DMS53 (cell line): Measurements from ENCODE around the gene ELSPBP1.
"Not testable (repeated sequence)": the region's sequence is repeated elsewhere in the genome, so short reads cannot be mapped to it uniquely, and the experiment has no call there.

Experiments used
- DNase-seq: peaks from one replicate; lab custom pipeline; 2025; lab: John Stamatoyannopoulos, UW

The ELSPBP1 gene

GRCh38 chr19:47994209-47994802, at the start of gene ELSPBP1:
Gene ELSPBP1 (plus strand): TSS chr19:47994632. CDS start chr19:48008668, 14,036 bp downstream.
- DNase-seq, result no peak

DNA sequence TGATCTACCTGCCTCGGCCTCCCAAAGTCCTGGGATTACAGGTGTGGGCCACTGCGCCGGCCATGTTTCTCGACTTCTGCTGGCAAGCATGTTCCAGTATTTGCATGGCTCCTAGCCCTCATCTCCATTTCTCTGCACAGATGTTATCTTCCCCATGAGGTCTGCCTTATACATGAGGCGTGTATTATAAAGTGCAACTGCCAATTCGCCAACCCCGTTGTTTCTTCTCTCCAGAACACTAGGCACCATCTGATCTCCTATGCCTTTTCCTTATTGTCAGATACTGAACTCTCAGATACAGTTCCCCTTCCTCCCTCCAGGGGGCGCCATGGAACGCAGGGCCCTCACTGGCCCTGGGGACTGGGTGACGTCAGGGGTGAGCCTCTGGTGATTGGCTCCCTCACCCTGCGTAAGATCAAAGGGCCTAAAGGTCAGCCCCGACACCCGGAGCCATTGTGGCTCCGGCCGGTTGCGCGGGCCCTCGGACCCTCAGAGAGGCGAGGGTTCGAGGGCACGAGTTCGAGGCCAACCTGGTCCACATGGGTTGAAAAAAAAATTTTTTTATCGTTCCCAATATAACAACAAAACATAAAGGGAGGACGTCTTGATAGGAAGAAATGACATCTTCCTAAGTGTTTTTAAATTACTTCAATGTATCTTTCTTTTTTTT, 44.4 kb upstream of the ELSPBP1 start:
- DNase-seq, result not testable (repeated sequence)

DNA sequence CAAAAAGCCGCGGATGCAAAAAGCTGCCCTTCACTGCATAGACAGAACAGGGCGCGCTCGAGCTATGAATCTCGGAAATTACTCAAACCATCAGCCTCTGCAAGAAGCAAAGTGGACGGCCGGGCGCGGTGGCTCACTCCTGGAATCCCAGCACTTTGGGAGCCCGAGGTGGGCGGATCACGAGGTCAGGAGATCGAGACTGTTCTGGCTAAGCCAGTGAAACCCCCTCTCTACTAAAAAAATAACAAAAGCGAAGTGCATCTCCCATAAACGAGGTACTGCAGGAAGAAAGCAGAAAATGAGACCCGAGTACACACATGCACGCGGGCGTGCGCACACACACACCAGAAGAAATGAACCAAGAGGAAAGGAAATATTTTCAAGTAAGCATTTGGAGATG, 42.3 kb upstream of the ELSPBP1 start:
- DNase-seq, result not testable (repeated sequence)

GRCh38 chr19:47955936-47956335, 38.5 kb upstream of the ELSPBP1 start:
- DNase-seq, result not testable (repeated sequence)

DNA sequence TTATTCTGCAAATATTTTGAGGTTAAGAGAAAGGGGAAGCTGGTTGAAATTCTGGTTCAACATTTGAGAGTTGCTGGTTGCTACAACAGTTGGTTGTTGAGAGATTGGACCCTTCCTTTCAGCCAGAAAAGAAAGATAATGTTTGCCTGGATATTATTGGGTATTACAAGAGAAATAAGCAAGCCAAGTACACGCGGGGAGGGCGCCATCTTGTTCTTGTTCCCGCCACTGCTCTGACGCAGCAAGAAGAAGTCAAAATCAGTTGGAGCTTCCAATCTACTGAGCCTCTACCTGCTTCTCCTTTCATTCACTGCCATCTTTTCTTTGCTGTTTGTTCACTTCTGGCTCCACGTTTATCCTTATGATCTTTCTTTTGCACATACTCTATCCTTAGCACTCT, 20.9 kb upstream of the ELSPBP1 start:
- no peak for DNase-seq

DNA sequence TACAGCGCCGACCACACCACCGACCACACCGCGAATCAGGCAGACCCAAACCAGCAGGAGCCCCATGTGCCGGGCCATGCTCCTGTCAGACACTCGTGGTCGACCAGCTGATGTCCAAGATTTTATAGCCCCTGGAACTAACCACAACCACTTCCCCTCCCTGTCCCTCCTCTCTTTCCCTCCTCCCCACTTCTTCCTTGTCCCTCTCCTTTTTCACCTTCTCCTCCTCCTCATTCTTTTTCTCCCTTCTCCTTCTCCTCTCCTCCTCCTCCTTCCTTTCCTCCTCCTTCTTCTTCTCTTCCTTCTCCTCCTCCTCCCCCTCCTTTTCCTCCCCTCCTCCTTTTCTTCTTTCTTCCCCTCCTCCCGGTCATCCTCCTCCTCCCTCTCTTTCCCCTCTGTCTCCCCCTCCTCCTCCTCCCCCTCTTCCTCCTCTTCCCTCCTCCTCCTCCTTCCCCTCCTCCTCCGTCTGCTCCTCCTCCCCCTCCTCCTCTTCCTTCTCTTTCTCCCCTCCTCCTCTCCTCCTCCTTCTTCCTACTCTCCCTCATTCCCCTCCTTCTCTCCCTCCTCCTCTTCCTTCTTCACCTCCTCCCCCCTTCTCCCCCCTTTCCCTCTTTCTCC, 3.1 kb upstream of the ELSPBP1 start:
- no peak for DNase-seq

- DNase-seq, result no peak
Measured at GRCh38 chr19:47992070-47992469, 2.4 kb upstream of the ELSPBP1 start, which contains the start of gene BSPH1. Gene BSPH1 (minus strand): TSS chr19:47992170. CDS start chr19:47992081, 89 bp downstream.

- DNase-seq, result no peak
Measured at GRCh38 chr19:47996230-47996727, 1.8 kb downstream of the ELSPBP1 start.

DNA sequence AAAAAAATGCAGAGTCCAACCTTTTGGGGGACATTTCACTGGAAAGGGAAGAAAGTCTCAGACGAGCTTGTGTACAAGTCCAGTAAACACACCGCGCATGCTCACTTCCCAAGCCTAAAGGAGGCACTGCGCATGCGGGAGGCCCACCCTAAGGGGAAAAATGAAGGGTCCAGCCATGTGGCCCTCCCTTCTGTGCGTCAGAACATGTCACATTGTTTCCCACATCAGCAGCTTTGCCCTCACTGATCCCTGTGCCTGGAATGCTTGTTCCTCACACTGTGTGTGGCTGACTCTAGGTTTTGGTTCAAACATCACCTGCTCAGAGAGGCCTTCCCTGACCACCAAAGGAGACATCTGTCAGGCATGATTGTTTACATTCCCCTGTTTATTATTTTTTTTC, 4.4 kb downstream of the ELSPBP1 start:
- DNase-seq, result no peak

DNA sequence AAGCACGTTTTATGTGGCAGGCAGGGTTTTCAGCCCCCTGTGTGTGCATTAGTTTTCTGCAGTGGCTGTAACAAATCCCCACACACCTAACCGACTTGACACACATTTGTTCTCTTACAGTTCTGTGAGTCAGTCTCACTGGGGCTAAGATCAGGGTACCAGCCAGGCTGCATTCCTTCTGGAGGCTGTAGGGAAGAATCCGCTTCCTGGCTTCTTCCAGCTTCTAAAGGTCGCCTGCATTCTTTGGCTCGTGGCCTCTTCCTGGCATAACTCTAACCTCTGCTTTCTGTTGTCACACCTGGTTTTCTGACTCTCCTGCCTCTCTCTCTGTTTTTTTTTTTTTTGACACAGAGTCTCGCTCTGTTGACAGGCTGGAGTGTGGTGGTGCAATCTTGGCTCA, 6.4 kb downstream of the ELSPBP1 start:
- no peak for DNase-seq

- no peak for DNase-seq
Measured at GRCh38 chr19:48004236-48004635, 9.8 kb downstream of the ELSPBP1 start.

GRCh38 chr19:48006762-48007161, 12.3 kb downstream of the ELSPBP1 start:
- DNase-seq, result peak; percentile 38

GRCh38 chr19:48010932-48011758, 16.7 kb downstream of the ELSPBP1 start:
- no peak for DNase-seq

DNA sequence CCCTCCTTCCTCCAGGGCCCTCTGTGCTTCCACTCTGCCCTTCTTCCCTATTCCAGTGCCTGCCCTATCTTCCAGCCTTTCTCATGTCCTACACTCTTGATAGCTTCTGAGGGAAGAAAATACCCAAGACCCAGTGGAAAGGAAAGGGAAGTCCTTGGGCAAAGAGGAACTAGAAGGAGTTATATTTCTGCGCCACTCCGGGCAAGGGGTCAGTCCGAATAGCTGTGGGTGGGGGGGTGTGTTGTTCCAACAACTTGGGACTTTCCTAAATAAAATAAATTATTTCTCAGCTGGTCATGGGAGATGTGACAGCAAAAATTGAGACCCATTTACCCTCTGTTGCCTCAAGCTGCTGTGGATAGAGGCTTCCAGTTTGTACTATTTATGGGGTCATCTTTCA, 26.3 kb downstream of the ELSPBP1 start:
- no peak for DNase-seq

DNA sequence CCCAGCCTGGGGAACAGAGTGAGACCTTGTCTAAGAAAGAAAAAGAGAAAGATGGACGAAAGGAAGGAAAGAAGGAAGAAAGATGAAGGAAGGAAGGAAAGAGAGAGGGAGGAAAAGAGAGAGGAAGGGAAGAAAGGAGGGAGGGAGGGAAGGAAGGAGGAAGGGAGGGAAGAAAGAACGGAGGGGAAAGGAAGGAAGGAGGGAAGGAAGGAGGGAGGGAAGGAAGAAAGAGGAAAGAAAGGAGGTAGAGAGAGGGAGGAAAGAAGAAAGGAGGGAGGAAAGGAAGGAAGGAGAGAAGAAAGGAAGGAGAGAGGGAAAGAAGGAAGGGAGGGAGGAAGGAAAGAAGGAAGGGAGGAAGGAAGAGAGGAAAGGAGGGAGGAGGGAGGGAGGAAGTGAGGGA, 28.6 kb downstream of the ELSPBP1 start:
- DNase-seq, result no peak

DNA sequence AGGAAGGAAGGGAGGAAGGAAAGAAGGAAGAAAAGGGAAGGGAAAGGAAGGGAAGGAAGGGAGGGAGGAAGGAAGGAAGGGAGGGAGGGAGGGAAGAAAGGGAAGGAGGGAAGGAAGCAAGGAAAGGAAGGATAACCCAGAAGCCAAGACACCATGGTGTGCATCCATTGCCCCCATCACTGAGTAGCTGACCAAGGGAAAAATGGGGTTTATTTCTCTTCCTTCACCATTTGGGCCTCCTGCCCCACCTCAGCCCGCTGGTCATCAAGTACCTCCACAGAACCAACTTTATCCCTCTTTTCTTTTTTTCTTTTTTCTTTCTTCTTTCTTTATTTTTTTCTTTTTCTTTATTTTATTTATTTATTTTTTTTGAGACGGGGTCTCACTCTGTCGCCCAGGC, 29.1 kb downstream of the ELSPBP1 start:
- no peak for DNase-seq

DNA sequence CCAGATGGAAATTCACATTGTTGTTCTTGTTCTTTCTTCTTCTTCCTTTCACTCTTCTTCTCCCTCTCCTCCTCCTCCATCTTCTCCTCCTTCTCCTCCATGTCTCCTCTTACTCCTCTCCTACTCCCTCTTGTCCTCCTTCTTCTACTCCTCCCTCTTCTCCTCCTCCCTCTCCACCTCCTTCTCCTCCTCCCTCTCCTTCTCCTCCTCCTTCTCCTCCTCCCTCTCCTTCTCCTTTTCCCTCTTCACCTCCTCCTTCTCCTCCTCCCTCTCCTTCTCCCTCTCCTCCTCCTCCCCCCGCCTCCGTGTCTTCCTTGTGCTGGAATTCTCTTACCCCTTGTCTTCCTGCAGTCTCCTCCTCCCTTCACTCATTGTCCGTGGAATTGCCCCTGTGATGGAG, 31.0 kb downstream of the ELSPBP1 start:
- DNase-seq, result no peak

- no peak for DNase-seq
Measured at GRCh38 chr19:48029431-48029830, 35.0 kb downstream of the ELSPBP1 start.

GRCh38 chr19:48030073-48030472, 35.6 kb downstream of the ELSPBP1 start:
- DNase-seq, result no peak

- no peak for DNase-seq
Measured at GRCh38 chr19:48033604-48034003, 39.2 kb downstream of the ELSPBP1 start.

DNA sequence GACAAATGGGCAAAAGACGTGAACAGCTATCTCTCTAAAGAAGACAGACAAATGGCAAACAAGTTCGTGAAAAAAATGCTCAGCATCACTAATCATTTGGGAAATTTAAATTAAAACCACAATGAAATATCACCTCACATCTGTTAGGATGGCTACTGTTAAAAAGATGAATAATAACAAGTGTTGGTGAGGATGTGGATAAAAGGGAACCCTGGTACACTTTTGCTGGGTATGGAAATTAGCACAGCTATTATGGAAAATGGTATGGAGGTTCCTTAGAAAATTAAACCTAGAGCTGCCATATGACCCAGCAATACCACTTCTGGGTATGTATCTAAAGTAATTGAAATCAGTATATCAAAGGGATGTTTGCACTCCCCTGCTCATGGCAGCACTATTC, 42.3 kb downstream of the ELSPBP1 start:
- DNase-seq, result no peak

DNA sequence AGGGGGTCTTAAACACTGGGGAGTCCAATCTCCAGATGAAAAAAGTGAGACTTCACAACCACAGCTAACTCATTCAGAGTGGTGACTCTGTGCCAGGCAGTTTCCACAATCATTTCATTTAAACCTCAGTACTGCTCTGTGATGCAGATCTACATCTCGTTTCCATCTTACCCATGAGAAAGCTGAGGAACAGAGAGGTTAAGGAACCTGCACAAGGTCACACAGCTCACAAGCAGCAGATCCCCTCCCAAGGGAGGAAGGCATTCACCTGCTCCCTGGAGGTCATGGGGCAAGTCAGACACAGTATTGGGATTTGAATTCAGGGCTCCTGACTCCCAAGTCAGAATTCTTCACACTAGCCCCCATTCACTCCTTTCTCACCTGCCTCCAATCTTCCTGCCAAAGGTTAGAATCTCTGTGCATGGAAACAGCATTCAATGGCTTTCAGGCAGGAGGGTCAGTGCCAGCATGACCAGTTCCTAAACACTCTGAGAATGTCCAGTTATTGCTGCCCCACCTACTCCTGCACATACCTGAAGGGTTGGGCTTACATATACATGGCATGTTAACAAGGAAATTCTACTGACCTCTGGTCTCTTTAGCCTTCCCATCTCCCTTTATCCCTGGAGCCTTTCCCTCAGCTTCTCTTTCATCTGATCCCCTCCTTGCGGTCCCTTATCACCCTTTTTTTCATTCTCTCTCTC, 47.6 kb downstream of the ELSPBP1 start:
- DNase-seq, result no peak
